HepG2 (cell line): ENCODE results near the gene STRADB. TPM values are rescaled to one million over a fixed set of nuclear protein-coding genes. Genes with fewer than 3 reads are reported as not detected.

Experiments used
- ATAC-seq: fragments of 200-7000 bp; cut with Tn5 transposase; 3 replicates; pipeline ENCODE4 v1.9.1; 2020; ENCODE audit warnings: mild to moderate bottlenecking, moderate library complexity
- BruUV-seq: library from RNA; stranded (reverse); fragments of 400-500 nt; replicated peaks from 2 replicates; lab custom pipeline; 2021; lab: Mats Ljungman, UMichigan
- CTCF ChIA-PET: fragments of 300-600 bp; formaldehyde crosslinking; extraction: SDS; loops from one replicate; lab custom pipeline; 2021; ENCODE audit warnings: low total read pairs, inconsistent platforms, low intra/inter-chr PET ratio; lab: Yijun Ruan, JAX
- POLR2A ChIA-PET: fragments of 350-600 bp; sonication (Branson Sonifier 250); formaldehyde crosslinking; loops from one replicate; lab custom pipeline; 2020; ENCODE audit warnings: antibody characterized with exemption, inconsistent platforms; lab: Yijun Ruan, JAX
- DNase-seq: peaks from one replicate; pipeline ENCODE4 v3.0.0-alpha.2; 2015; ENCODE audit warnings: low spot score
- FAIRE-seq: peaks from 3 replicates; lab custom pipeline; 2011; peaks lifted over from hg19 to GRCh38; lab: Jason Lieb, UNC
- H2AFZ ChIP-seq: one replicate; pipeline ENCODE4 v1.6.1; 2011; ENCODE audit warnings: low read length, inconsistent platforms
- H3K27ac ChIP-seq: fragments of 300-600 bp; 3 replicates; pipeline ENCODE4 v1.8.0; 2011; ENCODE audit warnings: mixed run types, mild to moderate bottlenecking, mixed read lengths, low read length, inconsistent platforms; ENCODE audit not compliant: insufficient read depth; ENCODE audit errors: extremely low read length
- H3K27me3 ChIP-seq, 2 experiments: fragments of 200-600 bp in 1 of 2; 2 replicates in 1 of 2; 3 replicates in 1 of 2; pipeline versions ENCODE4 v1.6.0 to v1.8.0; 2011; ENCODE audit warnings: low read length in 2 of 2, mild to moderate bottlenecking in 2 of 2, moderate library complexity in 2 of 2, inconsistent platforms in 1 of 2; ENCODE audit not compliant: insufficient read depth in 2 of 2, control insufficient read depth in 1 of 2
- H3K36me3 ChIP-seq, 2 experiments: fragments of 200-600 bp in 1 of 2; replicated peaks in 1 of 2; 2 replicates in 1 of 2; 3 replicates in 1 of 2; pipeline versions ENCODE4 v1.5.1 to v1.8.0; 2011; ENCODE audit warnings: low read length in 2 of 2, inconsistent platforms in 1 of 2; ENCODE audit not compliant: insufficient read depth in 2 of 2, control insufficient read depth in 1 of 2
- H3K4me1 ChIP-seq: 2 replicates; pipeline ENCODE4 v1.5.1; 2012; ENCODE audit warnings: low read length, inconsistent platforms; ENCODE audit not compliant: insufficient read depth
- H3K4me2 ChIP-seq: 2 replicates; pipeline ENCODE4 v1.6.0; 2011; ENCODE audit warnings: low read depth, low read length, inconsistent platforms
- H3K4me3 ChIP-seq, 3 experiments: fragments of 200-600 bp in 1 of 3; sonication (generic), shearing (Covaris generic) in 1 of 3; replicated peaks in 1 of 3; 2 replicates each; pipeline ENCODE4 v1.5.1; 2011 to 2016; ENCODE audit warnings: low read length in 3 of 3, inconsistent platforms in 2 of 3, low read depth in 2 of 3, mild to moderate bottlenecking in 2 of 3, control low read depth in 1 of 3, mixed read lengths in 1 of 3; ENCODE audit not compliant: insufficient read depth in 1 of 3
- H3K79me2 ChIP-seq: one replicate; pipeline ENCODE4 v1.6.1; 2011; ENCODE audit warnings: low read length, inconsistent platforms; ENCODE audit not compliant: insufficient read depth
- H3K9ac ChIP-seq: 2 replicates; pipeline ENCODE4 v1.6.0; 2011; ENCODE audit warnings: mild to moderate bottlenecking, low read depth, low read length, inconsistent platforms; ENCODE audit not compliant: insufficient read depth
- H3K9me3 ChIP-seq: 2 replicates; pipeline ENCODE4 v1.5.1; 2012; ENCODE audit warnings: mild to moderate bottlenecking, low read length
- H4K20me1 ChIP-seq: 2 replicates; pipeline ENCODE4 v1.6.0; 2011; ENCODE audit warnings: inconsistent platforms, mild to moderate bottlenecking, low read length, moderate library complexity; ENCODE audit not compliant: insufficient read depth
- ATF7 ChIP-seq, 2 experiments: fragments of 450-650 bp in 1 of 2; sonication (generic) in 1 of 2; formaldehyde crosslinking in 1 of 2; IDR thresholded peaks; 2 replicates each; pipeline versions ENCODE4 v1.4.0 to v1.6.1; 2016 to 2020; ENCODE audit warnings: antibody characterized with exemption in 1 of 2, mild to moderate bottlenecking in 1 of 2, missing genetic modification reagents in 1 of 2
- CREB1 ChIP-seq, 2 experiments: fragments of 450-650 bp in 1 of 2; IDR thresholded peaks; 2 replicates each; pipeline ENCODE4 v1.6.1; 2016 to 2017; ENCODE audit warnings: control low read depth in 1 of 2, mild to moderate bottlenecking in 1 of 2, missing compliant biosample characterization in 1 of 2, missing genetic modification characterization in 1 of 2
- HES4 ChIP-seq: sonication (generic); formaldehyde crosslinking; IDR thresholded peaks from 2 replicates; pipeline ENCODE4 v1.9.0; 2021; ENCODE audit warnings: mild to moderate bottlenecking, missing genetic modification reagents, borderline replicate concordance
- MIER3 ChIP-seq: IDR thresholded peaks from 2 replicates; pipeline ENCODE4 v1.6.1; 2016; ENCODE audit warnings: missing compliant biosample characterization, borderline replicate concordance
- MLX ChIP-seq: IDR thresholded peaks from 2 replicates; pipeline ENCODE4 v1.6.1; 2016
- NCOA1 ChIP-seq: sonication (generic); formaldehyde crosslinking; IDR thresholded peaks from 2 replicates; pipeline ENCODE4 v1.9.0; 2021; ENCODE audit warnings: missing genetic modification reagents
- NFE2L2 ChIP-seq: fragments of 150-350 bp; IDR thresholded peaks from 2 replicates; pipeline ENCODE4 v1.6.1; 2014; ENCODE audit warnings: low read length
- NONO ChIP-seq, 2 experiments: fragments of 450-650 bp in 1 of 2; sonication (generic) in 1 of 2; formaldehyde crosslinking in 1 of 2; IDR thresholded peaks in 1 of 2; conservative IDR thresholded peaks in 1 of 2; 2 replicates each; pipeline versions ENCODE4 v1.6.1 to v1.8.0; 2017 to 2022; ENCODE audit warnings: mild to moderate bottlenecking in 1 of 2, missing genetic modification reagents in 1 of 2, moderate library complexity in 1 of 2
- REXO4 ChIP-seq: sonication (generic); formaldehyde crosslinking; IDR thresholded peaks from 2 replicates; pipeline ENCODE4 v1.8.0; 2022; ENCODE audit warnings: missing genetic modification reagents, mild to moderate bottlenecking, borderline replicate concordance
- SIX1 ChIP-seq: sonication (generic); formaldehyde crosslinking; IDR thresholded peaks from 2 replicates; pipeline ENCODE4 v1.4.0; 2020; ENCODE audit warnings: missing genetic modification reagents, borderline replicate concordance
- TAF15 ChIP-seq: fragments of 200-400 bp; formaldehyde crosslinking; IDR thresholded peaks from one replicate; pipeline ENCODE4 v1.6.1; 2018; ENCODE audit warnings: mild to moderate bottlenecking, low read depth, low read length; ENCODE audit not compliant: poor library complexity, severe bottlenecking
- TCF12 ChIP-seq, 2 experiments: fragments of 450-650 bp in 1 of 2; sonication (generic) in 1 of 2; formaldehyde crosslinking in 1 of 2; IDR thresholded peaks; 2 replicates each; pipeline versions ENCODE4 v1.6.1 to v1.8.0; 2017 to 2022; ENCODE audit warnings: antibody characterized with exemption in 1 of 2, mild to moderate bottlenecking in 1 of 2, missing genetic modification reagents in 1 of 2, moderate library complexity in 1 of 2
- ZNF652 ChIP-seq: IDR thresholded peaks from 2 replicates; pipeline ENCODE4 v1.6.1; 2016; ENCODE audit warnings: low read depth, borderline replicate concordance
- WGBS: methylation state at CpG from one replicate; pipeline ENCODE4 v1.1.6; 2017; ENCODE audit warnings: low lambda C conversion rate; 5-methylcytosine and 5-hydroxymethylcytosine counted together
- in situ Hi-C: cut with HindIII; loops from 2 replicates; pipeline ENCODE4 v1.10.0; 2017; ENCODE audit warnings: low pct_unique_long_range_greater_than_20kb; ENCODE audit not compliant: extremely low pct_ligation_motif_present
- intact Hi-C: fragments of 100-400 bp; cut with micrococcal nuclease; formaldehyde crosslinking; loops from one replicate; pipeline ENCODE4 v1.10.0; 2022; ENCODE audit not compliant: unreplicated experiment
- polyA plus RNA-seq, 8 experiments: library from polyadenylated mRNA; depleted of rRNA in 3 of 8; stranded (reverse) in 7 of 8; unstranded in 1 of 8; fragments of >200 nt; fragmentation: Illumina TruSeq in 4 of 8; extraction: Trizol in 4 of 8; gene quantifications; 2 replicates each; pipeline versions ENCODE4 v1.2.1 to v1.2.3, GENCODE V29; 2011 to 2016; ENCODE audit warnings: low read depth in 4 of 8, missing spikeins in 1 of 8, mixed read lengths in 1 of 8; ENCODE audit not compliant: insufficient read depth in 1 of 8
- total RNA-seq, 5 experiments: library from RNA; depleted of rRNA; stranded (reverse); fragments of >200 nt; fragmentation: Illumina TruSeq; extraction: Trizol; gene quantifications; 2 replicates each; pipeline ENCODE4 v1.2.3, GENCODE V29; 2016; ENCODE audit warnings: low read depth in 1 of 5
- TF ChIP-seq, protein P1 (sequence below): IDR thresholded peaks from 2 replicates; pipeline ENCODE4 v1.6.1; 2012; ENCODE audit warnings: low read depth, low read length, improper control_type of control experiment

Gene STRADB
- total and polyA plus RNA-seq, 2 of the 13 experiments (the other 11 are each of a cell fraction or from before 2014, with no cell fraction given) = 34.1 to 66.6 TPM

DNA sequence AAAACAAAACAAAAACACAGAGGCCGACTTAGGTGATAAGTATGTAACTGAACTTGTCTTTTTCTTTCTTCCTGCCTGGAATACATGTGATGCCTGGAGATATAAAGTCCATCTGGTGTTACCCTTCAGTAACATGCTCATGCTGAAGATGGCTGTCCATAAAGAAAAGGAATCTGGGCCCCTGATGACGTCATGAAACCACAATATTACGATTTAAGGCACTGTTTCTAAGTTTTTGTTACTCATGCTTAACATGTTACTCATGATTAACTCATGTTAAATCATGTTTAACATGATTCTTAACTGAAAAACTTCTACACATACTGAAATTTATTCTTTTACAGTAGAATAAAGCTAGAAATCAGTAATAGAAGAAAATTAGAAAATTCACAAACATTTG is 49.0 kb downstream of the STRADB start:
- peaks cover 24% of the 10 kb centered on the region for H3K9me3 ChIP-seq
- intact Hi-C loops = no loop called here
- H4K20me1 ChIP-seq = no peaks in the 10 kb centered on the region
- POLR2A ChIA-PET = no interaction called here
- DNase-seq (no peak), ATAC-seq (no peak), FAIRE-seq (no peak)
- no peaks in the 10 kb centered on the region for H3K79me2 ChIP-seq
- H3K9ac ChIP-seq = no peak overlapping the region
- BruUV-seq = no TSS peak
- no peak overlapping the region for H3K4me2 ChIP-seq
- no peaks in the 10 kb centered on the region for H3K36me3 ChIP-seq
- CTCF ChIA-PET = no interaction called here
- no peak for TF ChIP-seq HES4 (CRISPR knock-in tag)
- no peak for TF ChIP-seq REXO4
- TF ChIP-seq TCF12 (IDR thresholded peaks at IDR 0.05) = no peak
- no peak for TF ChIP-seq TCF12 (CRISPR knock-in tag; IDR thresholded peaks at IDR 0.05)
- TF ChIP-seq SIX1 = no peak
- peak; percentile 98 for TF ChIP-seq ATF7 (IDR thresholded peaks at IDR 0.05)
- no peak for TF ChIP-seq ATF7 (CRISPR knock-in tag; IDR thresholded peaks at IDR 0.05)
- TF ChIP-seq CREB1 (IDR thresholded peaks at IDR 0.05) = peak; percentile 99
- TF ChIP-seq CREB1 (CRISPR knock-in tag; IDR thresholded peaks at IDR 0.05) = no peak
- in situ Hi-C loops = no loop called here
- H3K4me3 ChIP-seq = no peak overlapping the region
- H3K27ac ChIP-seq = no peak overlapping the region
- H2AFZ ChIP-seq = no peak overlapping the region
- WGBS = 15% methylated on average over 3 of the region's 3 CpGs
- no peaks in the 10 kb centered on the region for H3K27me3 ChIP-seq
- no peaks in the 10 kb centered on the region for H3K4me1 ChIP-seq

DNA sequence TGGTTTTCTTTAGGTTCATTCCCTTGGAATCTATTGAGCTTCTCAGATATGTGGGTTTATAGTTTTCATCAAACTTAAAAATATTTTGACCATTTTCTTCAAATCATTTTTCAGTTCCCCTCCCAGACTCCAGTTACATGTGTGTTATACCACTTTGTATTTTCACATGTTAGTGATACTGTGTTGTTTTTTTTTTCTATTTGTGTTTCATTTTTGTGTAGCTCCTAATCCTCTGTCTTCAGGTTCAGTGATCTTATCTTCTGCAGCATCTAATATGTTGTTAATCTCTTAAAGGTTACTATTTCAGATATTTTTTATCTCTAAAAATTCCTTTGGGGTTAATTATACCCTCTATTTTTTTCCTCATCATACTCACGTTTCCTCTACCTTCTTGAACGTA is 51.2 kb downstream of the STRADB start:
- DNase-seq (no peak), ATAC-seq (no peak), FAIRE-seq (no peak)
- no TSS peak for BruUV-seq
- Histone ChIP-seq H3K79me2 (no peaks in the 10 kb centered on the region), H2AFZ (no peak overlapping the region), H3K9me3 (peaks cover 24% of the 10 kb centered on the region), H3K4me1 (no peaks in the 10 kb centered on the region), H4K20me1 (no peaks in the 10 kb centered on the region), H3K27me3 (no peaks in the 10 kb centered on the region), H3K4me3 (no peak overlapping the region), H3K27ac (no peak overlapping the region), H3K4me2 (no peak overlapping the region), H3K36me3 (no peaks in the 10 kb centered on the region), H3K9ac (no peak overlapping the region)
- ChIA-PET CTCF (no interaction called here), POLR2A (no interaction called here)
- intact Hi-C loops = no loop called here
- in situ Hi-C loops = no loop called here
- WGBS = 55% methylated on average over 2 of the region's 2 CpGs
- TF ChIP-seq MIER3 (CRISPR knock-in tag) (no peak), NONO (IDR thresholded peaks at IDR 0.05) (no peak), NONO (CRISPR knock-in tag; conservative IDR thresholded peaks at IDR 0.05) (no peak), ZNF652 (no peak), TAF15 (no peak), NCOA1 (CRISPR knock-in tag) (no peak), NFE2L2 (no peak), MLX (CRISPR knock-in tag) (no peak)
- TF ChIP-seq, protein P1, sequence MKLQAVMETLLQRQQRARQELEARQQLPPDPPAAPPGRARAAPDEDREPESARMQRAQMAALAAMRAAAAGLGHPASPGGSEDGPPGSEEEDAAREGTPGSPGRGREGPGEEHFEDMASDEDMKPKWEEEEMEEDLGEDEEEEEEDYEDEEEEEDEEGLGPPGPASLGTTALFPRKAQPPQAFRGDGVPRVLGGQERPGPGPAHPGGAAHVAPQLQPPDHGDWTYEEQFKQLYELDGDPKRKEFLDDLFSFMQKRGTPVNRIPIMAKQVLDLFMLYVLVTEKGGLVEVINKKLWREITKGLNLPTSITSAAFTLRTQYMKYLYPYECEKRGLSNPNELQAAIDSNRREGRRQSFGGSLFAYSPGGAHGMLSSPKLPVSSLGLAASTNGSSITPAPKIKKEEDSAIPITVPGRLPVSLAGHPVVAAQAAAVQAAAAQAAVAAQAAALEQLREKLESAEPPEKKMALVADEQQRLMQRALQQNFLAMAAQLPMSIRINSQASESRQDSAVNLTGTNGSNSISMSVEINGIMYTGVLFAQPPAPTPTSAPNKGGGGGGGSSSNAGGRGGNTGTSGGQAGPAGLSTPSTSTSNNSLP = no peak
